Testis (tissue), 3 donors: Measurements from ENCODE around the gene STXBP5. TPM values are rescaled to one million over a fixed set of nuclear protein-coding genes. Genes with fewer than 3 reads are reported as not detected.

Experiments used
- DNase-seq: peaks from one replicate; pipeline ENCODE4 v3.0.0-alpha.2; 2019
- H3K27ac ChIP-seq, 2 donors: fragments of 200-600 bp; sonication (generic); one replicate each; pipeline ENCODE4 v1.5.1; 2019
- H3K27me3 ChIP-seq: fragments of 200-600 bp; sonication (generic); one replicate; pipeline ENCODE4 v1.5.1; 2019
- H3K36me3 ChIP-seq: fragments of 200-600 bp; sonication (generic); one replicate; pipeline ENCODE4 v1.5.1; 2017; ENCODE audit warnings: low read depth; ENCODE audit errors: missing control alignments
- H3K4me1 ChIP-seq: fragments of 200-600 bp; sonication (generic); one replicate; pipeline ENCODE4 v1.5.1; 2019
- H3K4me3 ChIP-seq, 2 donors: fragments of 200-600 bp; sonication (generic); one replicate each; pipeline ENCODE4 v1.5.1; 2017 to 2019
- H3K9me3 ChIP-seq: fragments of 200-600 bp; sonication (generic); one replicate; pipeline ENCODE4 v1.5.1; 2017
- CTCF ChIP-seq, 3 experiments: fragments of 450-650 bp in 2 of 3; fragments of 200-600 bp in 1 of 3; sonication (generic) in 1 of 3; IDR thresholded peaks; one replicate each; pipeline ENCODE4 v1.5.1; 2016 to 2019; ENCODE audit warnings: antibody characterized with exemption in 3 of 3, mild to moderate bottlenecking in 2 of 3, moderate library complexity in 1 of 3
- POLR2A ChIP-seq: fragments of 450-650 bp; IDR thresholded peaks from one replicate; pipeline ENCODE4 v1.6.1; 2017; ENCODE audit warnings: antibody characterized with exemption, mild to moderate bottlenecking, moderate library complexity
- WGBS, 2 donors: methylation state at CpG; one replicate each; pipeline ENCODE4 v1.1.5; 2018; 5-methylcytosine and 5-hydroxymethylcytosine counted together
- intact Hi-C: fragments of 100-400 bp; cut with DNase I; formaldehyde crosslinking; loops from one replicate; pipeline ENCODE4 v1.15.1; 2023; ENCODE audit warnings: low total_unique reads
- polyA plus RNA-seq: library from polyadenylated mRNA; stranded (reverse); fragments of 350-450 nt; fragmentation: Illumina TruSeq; extraction: RNeasy Lipid Tissue Mini Kit (QIAGEN cat#74804); gene quantifications from one replicate; pipeline ENCODE4 v1.2.3, GENCODE V29; 2014; ENCODE audit warnings: low read depth, low replicate concordance; ENCODE audit not compliant: insufficient read depth
- total RNA-seq, 2 donors: library from RNA; depleted of rRNA; stranded (reverse); fragments of >200 nt; gene quantifications; one replicate each; pipeline ENCODE4 v1.2.3, GENCODE V29; 2016

The STXBP5 gene
- total and polyA plus RNA-seq, 3 donors from 2014 or later: 29.9 to 47.4 (median 43.5) TPM

- H3K27ac ChIP-seq: no peak overlapping the region
- TF ChIP-seq CTCF (IDR thresholded peaks at IDR 0.05): no peak
- no peaks in the 10 kb centered on the region for H3K9me3 ChIP-seq
- intact Hi-C loops: no loop called here
- H3K27me3 ChIP-seq: no peaks in the 10 kb centered on the region
- DNase-seq: no peak
- H3K36me3 ChIP-seq: no peaks in the 10 kb centered on the region
- no peaks in the 10 kb centered on the region for H3K4me1 ChIP-seq
- H3K4me3 ChIP-seq: no peak overlapping the region
Measured at GRCh38 chr6:147274012-147274411, 69.8 kb downstream of the STXBP5 start.

GRCh38 chr6:147274776-147275175 lies 70.6 kb downstream of the STXBP5 start:
- H3K27ac ChIP-seq: no peak overlapping the region
- no peaks in the 10 kb centered on the region for H3K4me1 ChIP-seq
- H3K9me3 ChIP-seq: no peaks in the 10 kb centered on the region
- no peaks in the 10 kb centered on the region for H3K36me3 ChIP-seq
- DNase-seq: no peak
- intact Hi-C loops: no loop called here
- TF ChIP-seq CTCF (IDR thresholded peaks at IDR 0.05): no peak
- TF ChIP-seq POLR2A: no peak
- H3K27me3 ChIP-seq: no peaks in the 10 kb centered on the region
- no peak overlapping the region for H3K4me3 ChIP-seq

- Histone ChIP-seq H3K4me3 (no peak overlapping the region), H3K36me3 (no peaks in the 10 kb centered on the region), H3K27me3 (no peaks in the 10 kb centered on the region), H3K9me3 (no peaks in the 10 kb centered on the region), H3K27ac (no peak overlapping the region), H3K4me1 (no peaks in the 10 kb centered on the region)
- WGBS, 2 donors: 78 to 84% methylated on average over 2 of the region's 2 CpGs
- intact Hi-C loops: no loop called here
- TF ChIP-seq POLR2A (no peak), CTCF (IDR thresholded peaks at IDR 0.05) (no peak)
- no peak for DNase-seq
Measured at GRCh38 chr6:147278891-147279290, 74.7 kb downstream of the STXBP5 start.

- DNase-seq: no peak
- intact Hi-C loops: no loop called here
Measured at GRCh38 chr6:147279427-147279826, 75.2 kb downstream of the STXBP5 start.

More at GRCh38 chr6:147279427-147279826, 75.2 kb downstream of the STXBP5 start:
- H3K27ac ChIP-seq: no peak overlapping the region
- no peaks in the 10 kb centered on the region for H3K9me3 ChIP-seq
- H3K4me3 ChIP-seq: no peak overlapping the region
- no peaks in the 10 kb centered on the region for H3K36me3 ChIP-seq
- no peaks in the 10 kb centered on the region for H3K27me3 ChIP-seq
- no peaks in the 10 kb centered on the region for H3K4me1 ChIP-seq
- WGBS, 2 donors: 83 to 85% methylated on average over 2 of the region's 2 CpGs
- TF ChIP-seq CTCF (IDR thresholded peaks at IDR 0.05): no peak
- no peak for TF ChIP-seq POLR2A
